ENCODE measurements around the gene CBX3. TPM values are rescaled to one million over a fixed set of nuclear protein-coding genes. Genes with fewer than 3 reads are reported as not detected.
"Not testable (repeated sequence)": the region's sequence is repeated elsewhere in the genome, so short reads cannot be mapped to it uniquely, and the experiment has no call there.

Gene CBX3
- 100 to 1,000 TPM; 145 to 184 (median 179) TPM for polyA plus RNA-seq
- long read RNA-seq, donor 1, transcript CBX3-206 (3 exons, 860 nt) = minor isoform, 39 of 231 reads
- long read RNA-seq, donor 1, transcript CBX3-201 (6 exons, 2,128 nt) = minor isoform, 7 of 231 reads
- long read RNA-seq, donor 1, transcript CBX3-202 (6 exons, 1,857 nt) = major isoform, 106 of 231 reads
- long read RNA-seq, donor 1, partial matches to known transcripts = 78 of 231 reads
- long read RNA-seq, donor 1, other reads (novel, unspliced or antisense) = 0 of 231 reads
- long read RNA-seq, donor 2, transcript CBX3-202 (6 exons, 1,857 nt) = major isoform, 30 of 71 reads
- long read RNA-seq, donor 2, transcript CBX3-206 (3 exons, 860 nt) = minor isoform, 6 of 71 reads
- long read RNA-seq, donor 2, partial matches to known transcripts = 32 of 71 reads
- long read RNA-seq, donor 2, other reads (novel, unspliced or antisense) = 0 of 71 reads
- long read RNA-seq, donor 3, transcript CBX3-206 (3 exons, 860 nt) = minor isoform, 13 of 68 reads
- long read RNA-seq, donor 3, transcript CBX3-202 (6 exons, 1,857 nt) = major isoform, 35 of 68 reads
- long read RNA-seq, donor 3, partial matches to known transcripts = 16 of 68 reads
- long read RNA-seq, donor 3, other reads (novel, unspliced or antisense) = 0 of 68 reads
- long read RNA-seq, donor 4, partial matches to known transcripts = 0 of 1 reads
- long read RNA-seq, donor 4, other reads (novel, unspliced or antisense) = 0 of 1 reads
- long read RNA-seq, donor 5, transcript CBX3-202 (6 exons, 1,857 nt) = major isoform, 7 of 25 reads
- long read RNA-seq, donor 5, partial matches to known transcripts = 14 of 25 reads
- long read RNA-seq, donor 5, other reads (novel, unspliced or antisense) = 0 of 25 reads
- long read RNA-seq, donor 6, transcript CBX3-206 (3 exons, 860 nt) = minor isoform, 13 of 82 reads
- long read RNA-seq, donor 6, transcript CBX3-202 (6 exons, 1,857 nt) = major isoform, 53 of 82 reads
- long read RNA-seq, donor 6, partial matches to known transcripts = 13 of 82 reads
- long read RNA-seq, donor 6, other reads (novel, unspliced or antisense) = 0 of 82 reads
- long read RNA-seq, donor 7, transcript CBX3-206 (3 exons, 860 nt) = minor isoform, 34 of 313 reads
- long read RNA-seq, donor 7, transcript CBX3-201 (6 exons, 2,128 nt) = minor isoform, 9 of 313 reads
- long read RNA-seq, donor 7, transcript CBX3-202 (6 exons, 1,857 nt) = major isoform, 104 of 313 reads
- long read RNA-seq, donor 7, transcript CBX3-203 (6 exons, 1,717 nt) = minor isoform, 5 of 313 reads
- long read RNA-seq, donor 7, partial matches to known transcripts = 148 of 313 reads
- long read RNA-seq, donor 7, other reads (novel, unspliced or antisense) = 12 of 313 reads
- long read RNA-seq, donor 8, transcript CBX3-202 (6 exons, 1,857 nt) = major isoform, 6 of 8 reads
- long read RNA-seq, donor 8, partial matches to known transcripts = 0 of 8 reads
- long read RNA-seq, donor 8, other reads (novel, unspliced or antisense) = 0 of 8 reads
- long read RNA-seq, donor 9, transcript CBX3-202 (6 exons, 1,857 nt) = major isoform, 11 of 13 reads
- long read RNA-seq, donor 9, partial matches to known transcripts = 0 of 13 reads
- long read RNA-seq, donor 9, other reads (novel, unspliced or antisense) = 0 of 13 reads
- long read RNA-seq, donor 10, transcript CBX3-202 (6 exons, 1,857 nt) = major isoform, 79 of 148 reads
- long read RNA-seq, donor 10, transcript CBX3-201 (6 exons, 2,128 nt) = minor isoform, 5 of 148 reads
- long read RNA-seq, donor 10, transcript CBX3-206 (3 exons, 860 nt) = minor isoform, 23 of 148 reads
- long read RNA-seq, donor 10, partial matches to known transcripts = 36 of 148 reads
- long read RNA-seq, donor 10, other reads (novel, unspliced or antisense) = 0 of 148 reads

DNA sequence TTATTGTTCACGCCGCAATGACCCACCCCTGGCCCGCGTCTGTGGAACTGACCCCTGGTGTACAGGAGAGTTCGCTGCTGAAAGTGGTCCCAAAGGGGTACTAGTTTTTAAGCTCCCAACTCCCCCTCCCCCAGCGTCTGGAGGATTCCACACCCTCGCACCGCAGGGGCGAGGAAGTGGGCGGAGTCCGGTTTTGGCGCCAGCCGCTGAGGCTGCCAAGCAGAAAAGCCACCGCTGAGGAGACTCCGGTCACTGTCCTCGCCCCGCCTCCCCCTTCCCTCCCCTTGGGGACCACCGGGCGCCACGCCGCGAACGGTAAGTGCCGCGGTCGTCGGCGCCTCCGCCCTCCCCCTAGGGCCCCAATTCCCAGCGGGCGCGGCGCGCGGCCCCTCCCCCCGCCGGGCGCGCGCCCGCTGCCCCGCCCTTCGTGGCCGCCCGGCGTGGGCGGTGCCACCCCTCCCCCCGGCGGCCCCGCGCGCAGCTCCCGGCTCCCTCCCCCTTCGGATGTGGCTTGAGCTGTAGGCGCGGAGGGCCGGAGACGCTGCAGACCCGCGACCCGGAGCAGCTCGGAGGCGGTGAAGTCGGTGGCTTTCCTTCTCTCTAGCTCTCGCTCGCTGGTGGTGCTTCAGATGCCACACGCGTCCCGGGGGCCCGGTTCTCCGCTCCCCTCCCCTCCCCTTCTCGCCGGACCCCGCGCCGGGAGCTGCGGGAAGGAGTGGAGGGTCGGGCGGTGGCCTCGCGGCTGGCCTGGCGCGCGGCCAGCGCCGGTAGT, at the start of gene CBX3:
Gene CBX3, plus strand, starts transcription at position 499 of the 772 bp plus-strand sequence. CDS start 1,254 bp downstream, outside the sequence.
- H3K36me3 ChIP-seq (ENCODE audit: control insufficient read depth in 3 of 3, insufficient read depth in 2 of 3, low read depth in 1 of 3, low read length in 3 of 3) = peaks cover 3 to 7% (median 5%) of the 10 kb centered on the region in 3 donors
- WGBS, 3 donors = 4 to 11% (median 5%) methylated on average over 40 to 86 of the region's 86 CpGs
- DNase-seq (peak; percentile 84 to 95), FAIRE-seq (no peak)
- H3K4me3 ChIP-seq (ENCODE audit: low read depth in 1 of 3, low read length in 3 of 3) = peak within 1 kb of the TSS; percentile 91 to 99 (median 96)
- peak within 1 kb of the TSS; percentile 99 for H3K27ac ChIP-seq (ENCODE audit: low read depth in 1 of 3, low read length in 2 of 3)
- no peaks in the 10 kb centered on the region for H3K9me3 ChIP-seq (ENCODE audit: control insufficient read depth in 2 of 2, insufficient read depth in 1 of 2, low read depth in 1 of 2, low read length in 1 of 2)
- H3K27me3 ChIP-seq (ENCODE audit: control insufficient read depth in 3 of 3, insufficient read depth in 3 of 3, low read length in 3 of 3) = no peaks in the 10 kb centered on the region
- peaks cover 0 to 13% (median 3%) of the 10 kb centered on the region in 3 donors for H3K4me1 ChIP-seq (ENCODE audit: control insufficient read depth in 3 of 3, insufficient read depth in 2 of 3, low read depth in 1 of 3, low read length in 2 of 3)

DNA sequence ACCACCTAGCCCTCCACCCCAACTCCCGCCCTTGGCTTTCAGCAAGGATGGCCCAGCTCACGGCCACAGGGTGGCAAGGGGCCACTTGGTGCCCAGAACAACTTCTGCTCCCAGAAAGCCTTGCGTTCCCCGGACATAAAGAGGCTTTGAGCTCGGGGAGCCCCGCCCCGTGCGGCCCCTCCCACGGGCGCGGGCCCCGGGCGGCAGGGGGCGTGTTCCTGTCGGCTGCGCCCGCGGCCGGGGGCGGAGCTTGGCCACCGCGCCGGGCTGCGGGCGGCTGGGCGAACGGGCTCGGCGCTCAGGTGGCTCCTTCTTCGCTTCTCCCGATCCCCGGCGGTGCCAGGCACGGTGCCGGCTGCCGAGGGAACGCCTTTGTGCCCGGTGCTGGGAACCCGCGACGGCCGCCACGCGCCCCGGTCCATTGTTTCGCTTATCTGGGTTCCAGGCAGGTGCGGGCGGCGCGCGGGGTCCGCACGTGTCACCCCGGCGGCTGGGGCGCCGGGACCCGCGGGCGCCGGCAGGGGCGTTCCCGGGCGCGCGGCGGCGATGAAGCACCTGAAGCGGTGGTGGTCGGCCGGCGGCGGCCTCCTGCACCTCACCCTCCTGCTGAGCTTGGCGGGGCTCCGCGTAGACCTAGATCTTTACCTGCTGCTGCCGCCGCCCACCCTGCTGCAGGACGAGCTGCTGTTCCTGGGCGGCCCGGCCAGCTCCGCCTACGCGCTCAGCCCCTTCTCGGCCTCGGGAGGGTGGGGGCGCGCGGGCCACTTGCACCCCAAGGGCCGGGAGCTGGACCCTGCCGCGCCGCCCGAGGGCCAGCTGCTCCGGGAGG, 49.4 kb upstream of the CBX3 start, which contains the start of gene NFE2L3:
Gene NFE2L3, plus strand, starts transcription at position 246 of the 829 bp plus-strand sequence. Its CDS starts 301 bp downstream, at position 547.
- Histone ChIP-seq H3K27me3 (ENCODE audit: control insufficient read depth in 3 of 3, insufficient read depth in 3 of 3, low read length in 3 of 3) (peaks cover 0 to 3% (median 0%) of the 10 kb centered on the region in 3 donors), H3K36me3 (ENCODE audit: control insufficient read depth in 3 of 3, insufficient read depth in 2 of 3, low read depth in 1 of 3, low read length in 3 of 3) (no peaks in the 10 kb centered on the region), H3K9me3 (ENCODE audit: control insufficient read depth in 2 of 2, insufficient read depth in 1 of 2, low read depth in 1 of 2, low read length in 1 of 2) (peaks cover 0 to 5% of the 10 kb centered on the region in 2 donors), H3K4me1 (ENCODE audit: control insufficient read depth in 3 of 3, insufficient read depth in 2 of 3, low read depth in 1 of 3, low read length in 2 of 3) (peaks cover 3 to 18% (median 9%) of the 10 kb centered on the region in 3 donors), H3K4me3 (ENCODE audit: low read depth in 1 of 3, low read length in 3 of 3) (peak within 1 kb of the TSS; percentile 53 to 62 (median 57)), H3K27ac (ENCODE audit: low read depth in 1 of 3, low read length in 2 of 3) (peak within 1 kb of the TSS; percentile 34 to 79 (median 38))
- FAIRE-seq (no peak), DNase-seq (peak; percentile 90 to 94)
- 0 to 1% (median 1%) methylated on average over 58 to 95 of the region's 95 CpGs for WGBS, 3 donors

DNA sequence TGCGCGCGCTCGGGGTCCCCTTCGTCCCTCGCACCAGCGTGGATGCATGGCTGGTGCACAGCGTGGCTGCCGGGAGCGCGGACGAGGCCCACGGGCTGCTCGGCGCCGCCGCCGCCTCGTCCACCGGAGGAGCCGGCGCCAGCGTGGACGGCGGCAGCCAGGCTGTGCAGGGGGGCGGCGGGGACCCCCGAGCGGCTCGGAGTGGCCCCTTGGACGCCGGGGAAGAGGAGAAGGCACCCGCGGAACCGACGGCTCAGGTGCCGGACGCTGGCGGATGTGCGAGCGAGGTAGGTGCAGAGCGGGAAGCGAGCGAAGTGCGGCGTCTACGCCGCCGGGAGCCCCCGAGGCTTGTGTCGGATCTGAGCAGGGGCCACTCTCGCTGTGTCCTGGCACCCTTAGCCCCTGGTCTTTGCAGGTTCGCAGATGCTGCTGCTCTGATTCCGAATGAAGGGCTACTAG, 48.7 kb upstream of the CBX3 start:
- peaks cover 3 to 18% (median 9%) of the 10 kb centered on the region in 3 donors for H3K4me1 ChIP-seq (ENCODE audit: control insufficient read depth in 3 of 3, insufficient read depth in 2 of 3, low read depth in 1 of 3, low read length in 2 of 3)
- not testable (repeated sequence) for FAIRE-seq; H3K27me3 ChIP-seq (ENCODE audit: control insufficient read depth in 3 of 3, insufficient read depth in 3 of 3, low read length in 3 of 3); H3K36me3 ChIP-seq (ENCODE audit: control insufficient read depth in 3 of 3, insufficient read depth in 2 of 3, low read depth in 1 of 3, low read length in 3 of 3); H3K9me3 ChIP-seq (ENCODE audit: control insufficient read depth in 2 of 2, insufficient read depth in 1 of 2, low read depth in 1 of 2, low read length in 1 of 2)
- whole genome bisulfite sequencing, 3 donors = 1 to 5% (median 2%) methylated on average over 29 to 54 of the region's 54 CpGs
- H3K27ac ChIP-seq (ENCODE audit: low read depth in 1 of 3, low read length in 2 of 3) = peak overlapping the region in 1 of 3 donors; percentile 79
- peak; percentile 28 to 67 for DNase-seq
- H3K4me3 ChIP-seq (ENCODE audit: low read depth in 1 of 3, low read length in 3 of 3) = peak overlapping the region; percentile 53 to 62 (median 57)

DNA sequence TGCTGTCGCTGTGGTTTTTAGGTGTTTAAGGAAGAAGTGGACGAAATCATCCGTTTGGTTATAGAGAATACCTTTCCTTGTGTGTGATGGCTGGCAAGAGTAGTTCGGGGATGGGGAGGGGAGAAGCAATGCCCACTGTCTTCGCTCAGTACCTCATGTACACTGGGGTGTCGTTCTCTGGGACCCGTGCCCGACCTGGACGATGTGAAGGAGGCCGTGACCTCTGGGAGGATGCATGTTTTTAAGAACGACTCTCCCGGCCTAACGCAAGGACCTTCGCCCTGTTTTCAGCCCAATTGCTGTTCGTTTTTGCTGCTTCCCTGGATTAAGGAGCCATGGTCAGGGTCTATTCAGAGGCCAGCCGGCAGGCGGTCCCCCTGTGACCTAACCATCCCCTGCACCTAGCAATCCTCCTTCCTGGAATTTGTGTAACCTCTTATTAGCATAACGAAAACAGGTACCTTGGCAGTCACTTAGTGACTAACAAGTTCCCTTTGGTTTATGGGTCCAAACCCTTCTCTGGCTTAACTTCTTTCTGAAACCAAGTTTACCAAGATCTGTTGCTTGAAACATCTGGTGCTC, 48.2 kb upstream of the CBX3 start:
- FAIRE-seq = no peak
- 8 to 25% (median 22%) methylated on average over 18 of the region's 18 CpGs for WGBS, 3 donors
- H3K9me3 ChIP-seq (ENCODE audit: control insufficient read depth in 2 of 2, insufficient read depth in 1 of 2, low read depth in 1 of 2, low read length in 1 of 2) = no peaks in the 10 kb centered on the region
- peak overlapping the region; percentile 45 to 57 (median 53) for H3K4me3 ChIP-seq (ENCODE audit: low read depth in 1 of 3, low read length in 3 of 3)
- H3K27ac ChIP-seq (ENCODE audit: low read depth in 1 of 3, low read length in 2 of 3) = peak overlapping the region in 2 of 3 donors; percentile 63 to 79
- DNase-seq = peak in 1 of 2 donors; percentile 55
- H3K27me3 ChIP-seq (ENCODE audit: control insufficient read depth in 3 of 3, insufficient read depth in 3 of 3, low read length in 3 of 3) = peaks cover 0 to 3% (median 0%) of the 10 kb centered on the region in 3 donors
- no peaks in the 10 kb centered on the region for H3K36me3 ChIP-seq (ENCODE audit: control insufficient read depth in 3 of 3, insufficient read depth in 2 of 3, low read depth in 1 of 3, low read length in 3 of 3)
- peaks cover 3 to 19% (median 11%) of the 10 kb centered on the region in 3 donors for H3K4me1 ChIP-seq (ENCODE audit: control insufficient read depth in 3 of 3, insufficient read depth in 2 of 3, low read depth in 1 of 3, low read length in 2 of 3)

DNA sequence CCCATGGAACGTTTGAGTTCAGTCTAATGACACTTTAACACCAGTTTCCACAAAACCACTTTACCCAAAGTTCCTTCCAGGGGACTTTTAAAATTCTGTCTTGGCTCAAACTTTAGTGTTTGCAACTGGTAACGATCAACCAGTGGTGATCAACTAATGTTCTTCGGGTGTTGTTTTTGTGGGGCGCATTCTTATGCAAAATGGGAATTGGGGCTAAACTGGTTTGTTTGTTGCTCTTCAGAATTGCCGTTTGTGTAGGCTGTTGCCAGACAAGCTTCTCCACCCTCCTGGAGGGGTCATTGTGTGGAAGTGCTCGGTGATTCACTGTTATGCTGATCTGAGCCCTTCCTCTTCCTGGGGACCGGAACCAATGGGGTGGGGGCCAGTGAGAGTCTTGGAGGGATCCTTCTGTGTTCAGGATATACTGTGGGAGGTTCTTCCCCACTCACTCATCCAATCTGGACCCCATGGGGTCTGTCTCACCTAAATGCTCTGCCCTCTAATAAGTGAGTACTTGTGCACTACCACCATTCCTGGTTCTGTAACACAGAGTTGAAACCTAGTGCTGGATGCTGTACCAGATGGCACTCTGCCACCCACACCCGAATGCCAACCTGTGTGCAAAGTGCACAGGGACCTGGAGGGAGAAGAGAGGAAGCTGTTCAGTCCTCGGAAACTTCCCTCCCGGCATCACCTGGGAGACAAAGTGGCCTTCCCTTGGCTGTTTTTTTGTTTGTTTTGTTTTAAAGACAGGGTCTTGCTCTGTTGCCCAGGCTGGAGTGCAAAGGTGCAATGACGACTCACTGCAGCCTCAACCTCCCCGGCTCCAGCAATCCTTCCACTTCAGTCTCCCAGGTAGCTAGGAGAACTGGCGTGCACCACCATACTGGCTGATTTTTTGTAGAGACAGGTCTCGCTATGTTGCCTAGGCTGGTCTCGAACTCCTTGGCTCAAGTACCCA, 47.4 kb upstream of the CBX3 start:
- no peaks in the 10 kb centered on the region for H3K9me3 ChIP-seq (ENCODE audit: control insufficient read depth in 2 of 2, insufficient read depth in 1 of 2, low read depth in 1 of 2, low read length in 1 of 2)
- peaks cover 0 to 3% (median 0%) of the 10 kb centered on the region in 3 donors for H3K27me3 ChIP-seq (ENCODE audit: control insufficient read depth in 3 of 3, insufficient read depth in 3 of 3, low read length in 3 of 3)
- peak in 1 of 2 donors; percentile 89 for DNase-seq
- no peak for FAIRE-seq
- H3K4me1 ChIP-seq (ENCODE audit: control insufficient read depth in 3 of 3, insufficient read depth in 2 of 3, low read depth in 1 of 3, low read length in 2 of 3) = peaks cover 3 to 27% (median 18%) of the 10 kb centered on the region in 3 donors
- 24 to 55% (median 34%) methylated on average over 15 of the region's 15 CpGs for whole genome bisulfite sequencing, 3 donors
- no peaks in the 10 kb centered on the region for H3K36me3 ChIP-seq (ENCODE audit: control insufficient read depth in 3 of 3, insufficient read depth in 2 of 3, low read depth in 1 of 3, low read length in 3 of 3)
- peak overlapping the region in 2 of 3 donors; percentile 63 to 79 for H3K27ac ChIP-seq (ENCODE audit: low read depth in 1 of 3, low read length in 2 of 3)
- peak overlapping the region in 2 of 3 donors; percentile 53 to 57 for H3K4me3 ChIP-seq (ENCODE audit: low read depth in 1 of 3, low read length in 3 of 3)

All from small intestine (tissue), 16 donors.